Mucosa of descending colon (tissue), 3 donors: ENCODE measurements around the gene TIMM17A. TPM values are rescaled to one million over a fixed set of nuclear protein-coding genes. Genes with fewer than 3 reads are reported as not detected.

Experiments
- ATAC-seq: fragments of 200-7000 bp; cut with Tn5 transposase; one replicate; pipeline ENCODE4 v1.9.1; 2020; ENCODE audit warnings: mild to moderate bottlenecking, moderate library complexity
- DNase-seq, 3 donors: peaks; one replicate each; pipeline ENCODE4 v3.0.0-alpha.2; 2020
- H3K36me3 ChIP-seq: fragments of 200-600 bp; one replicate; pipeline ENCODE4 v1.8.0; 2021; ENCODE audit warnings: low read depth, mild to moderate bottlenecking
- H3K4me1 ChIP-seq: fragments of 200-600 bp; one replicate; pipeline ENCODE4 v1.8.0; 2021; ENCODE audit warnings: low read depth, mild to moderate bottlenecking
- H3K4me3 ChIP-seq: fragments of 200-600 bp; one replicate; pipeline ENCODE4 v1.8.0; 2021; ENCODE audit warnings: mild to moderate bottlenecking
- H3K9me3 ChIP-seq: fragments of 200-600 bp; one replicate; pipeline ENCODE4 v1.8.0; 2021; ENCODE audit warnings: mild to moderate bottlenecking
- CTCF ChIP-seq: fragments of 200-600 bp; IDR thresholded peaks from one replicate; pipeline ENCODE4 v1.8.0; 2022; ENCODE audit warnings: antibody characterized with exemption, mild to moderate bottlenecking
- intact Hi-C, 2 donors: fragments of 100-400 bp; cut with DNase I in 1 of 2; cut with micrococcal nuclease in 1 of 2; formaldehyde crosslinking; loops; one replicate each; pipeline versions ENCODE4 v1.11.0 to v1.11.1; 2022; cut with DNase I, micrococcal nuclease
- total RNA-seq, 3 donors: library from RNA; stranded (reverse); fragmentation: NEBNext Ultra II Directional in 2 of 3; extraction: Animal tissue kit (Norgen Biotek cat#: 25700) in 2 of 3; gene quantifications; one replicate each; pipeline versions ENCODE4 v1.2.1 to v1.2.4, GENCODE V29; 2021 to 2023
- donor health status: DM: no; HTN: no; CAD: no; lungs with moderate emphysema.
- donor health status: DM: no; HTN: no; CAD: no.
- donor health status: DM: no; HTN: yes; CAD: no.

The TIMM17A gene
- total RNA-seq, 3 donors from 2014 or later: 41.1 to 59.5 (median 49.9) TPM

GRCh38 chr1:202002507-202002906, 47.2 kb downstream of the TIMM17A start:
- Histone ChIP-seq H3K9me3 (no peaks in the 10 kb centered on the region), H3K4me1 (no peaks in the 10 kb centered on the region), H3K4me3 (no peak overlapping the region), H3K36me3 (peaks cover 20% of the 10 kb centered on the region)
- ATAC-seq: no peak
- DNase-seq: no peak
- no peak for TF ChIP-seq CTCF
- intact Hi-C loops: loop anchor here in 1 of 2 donors (10.0 kb wide), 1 partner anchor 112 kb away; no protein-coding TSS in a partner anchor

GRCh38 chr1:202004711-202005110, 49.4 kb downstream of the TIMM17A start:
- Histone ChIP-seq H3K36me3 (peaks cover 14% of the 10 kb centered on the region), H3K4me3 (no peak overlapping the region), H3K4me1 (no peaks in the 10 kb centered on the region), H3K9me3 (no peaks in the 10 kb centered on the region)
- no peak for TF ChIP-seq CTCF
- DNase-seq: no peak
- ATAC-seq: no peak
- intact Hi-C loops: loop anchor here (5.0 to 10.0 kb wide), 2 partner anchors 110 to 118 kb away; partner anchors contain the start of gene GPR37L1 (in 1 of the 2)

DNA sequence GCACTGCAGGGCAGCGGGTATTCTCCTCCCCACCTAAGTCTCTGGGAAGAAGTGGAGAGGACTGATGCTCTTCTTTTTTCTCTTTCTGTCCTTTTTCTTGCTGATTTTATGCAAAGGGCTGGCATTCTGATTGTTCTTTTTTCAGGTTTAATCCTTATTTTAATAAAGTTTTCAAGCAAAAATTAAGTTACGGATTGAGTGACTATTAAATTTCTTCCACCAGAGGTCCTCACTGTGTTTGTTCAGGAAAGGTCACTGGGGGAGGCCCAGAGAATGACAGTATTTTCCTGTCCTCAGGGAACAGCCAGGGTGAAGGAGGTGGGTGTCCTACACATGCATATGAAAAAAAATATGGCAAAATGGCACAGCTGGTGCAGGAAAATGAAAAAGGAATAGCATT, 50.7 kb downstream of the TIMM17A start:
- TF ChIP-seq CTCF: no peak
- DNase-seq (no peak), ATAC-seq (no peak)
- H3K36me3 ChIP-seq: peaks cover 14% of the 10 kb centered on the region
- intact Hi-C loops: loop anchor here (5.0 to 10.0 kb wide), 2 partner anchors 109 to 116 kb away; partner anchors contain the start of gene GPR37L1 (in 1 of the 2)
- H3K4me1 ChIP-seq: no peaks in the 10 kb centered on the region
- H3K4me3 ChIP-seq: no peak overlapping the region
- H3K9me3 ChIP-seq: no peaks in the 10 kb centered on the region

GRCh38 chr1:202007304-202007703, 52.0 kb downstream of the TIMM17A start:
- peaks cover 13% of the 10 kb centered on the region for H3K36me3 ChIP-seq
- no peaks in the 10 kb centered on the region for H3K4me1 ChIP-seq
- peak in 1 of 3 donors; percentile 51 for DNase-seq
- intact Hi-C loops: loop anchor here (5.0 to 10.0 kb wide), 2 partner anchors 107 to 115 kb away; partner anchors contain the start of gene GPR37L1 (in 1 of the 2)
- no peak overlapping the region for H3K4me3 ChIP-seq
- no peaks in the 10 kb centered on the region for H3K9me3 ChIP-seq
- no peak for ATAC-seq
- TF ChIP-seq CTCF: no peak

DNA sequence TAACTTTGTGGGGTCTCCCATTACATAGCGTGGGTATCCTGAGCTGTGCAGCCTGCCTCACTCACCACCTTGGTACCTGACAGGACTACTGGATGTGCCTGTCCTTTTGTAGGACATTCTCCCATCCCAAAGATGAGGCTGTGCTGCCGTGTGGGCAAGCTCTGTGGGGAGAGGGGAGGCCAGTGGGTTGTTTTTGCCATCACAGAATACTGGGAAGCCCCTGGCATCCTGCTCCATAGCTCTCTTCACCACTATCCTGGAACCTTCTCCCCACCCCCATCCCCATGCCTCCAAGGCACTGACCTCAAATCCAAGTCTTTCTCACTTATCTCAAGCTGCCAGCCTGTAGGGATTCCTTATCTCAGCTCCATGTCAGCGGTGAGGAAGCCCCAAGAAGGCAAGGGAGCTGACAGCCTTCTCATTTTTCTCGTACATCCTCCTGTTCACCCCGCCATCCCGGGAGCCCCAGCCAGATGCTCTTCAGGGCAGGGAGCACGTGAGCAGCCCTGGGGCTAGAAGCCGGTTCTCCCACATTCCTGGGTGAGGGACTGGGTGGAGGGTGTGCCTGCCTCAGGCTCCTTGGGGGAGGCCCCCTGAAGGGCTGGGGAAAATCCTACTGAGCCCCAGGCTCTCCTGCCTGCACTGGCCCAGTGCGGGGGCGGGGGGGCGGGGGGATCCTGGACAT, 52.6 kb downstream of the TIMM17A start:
- Histone ChIP-seq H3K36me3 (peaks cover 7% of the 10 kb centered on the region), H3K4me1 (no peaks in the 10 kb centered on the region), H3K4me3 (no peak overlapping the region), H3K9me3 (no peaks in the 10 kb centered on the region)
- peak; percentile 89 to 91 (median 90) for DNase-seq
- ATAC-seq: peak; percentile 55
- intact Hi-C loops: loop anchor here (5.0 to 10.0 kb wide), 2 partner anchors 107 to 114 kb away; partner anchors contain the start of gene GPR37L1 (in 1 of the 2)
- TF ChIP-seq CTCF: no peak
